Activated T-helper 1 cell treated with Interleukin-2 at 50 U/mL for 16 hours (primary cell): ENCODE measurements around the gene C5orf52.
"Not testable (repeated sequence)": the region's sequence is repeated elsewhere in the genome, so short reads cannot be mapped to it uniquely, and the experiment has no call there.

Experiments used
- DNase-seq: peaks from one replicate; pipeline ENCODE4 v3.0.0-alpha.2; 2020; ENCODE audit warnings: low read depth

Gene C5orf52

DNA sequence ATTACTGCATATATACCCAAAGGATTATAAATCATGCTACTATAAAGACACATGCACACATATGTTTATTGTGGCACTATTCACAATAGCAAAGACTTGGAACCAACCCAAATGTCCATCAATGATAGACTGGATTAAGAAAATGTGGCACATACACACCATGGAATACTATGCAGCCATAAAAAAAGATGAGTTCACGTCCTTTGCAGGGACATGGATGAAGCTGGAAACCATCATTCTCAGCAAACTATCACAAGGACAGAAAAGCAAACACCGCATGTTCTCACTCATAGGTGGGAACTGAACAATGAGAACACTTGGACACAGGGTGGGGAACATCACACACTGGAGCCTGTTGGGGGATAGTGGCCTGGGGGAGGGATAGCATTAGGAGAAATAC lies 55.3 kb downstream of the C5orf52 start:
- DNase-seq = not testable (repeated sequence)

DNA sequence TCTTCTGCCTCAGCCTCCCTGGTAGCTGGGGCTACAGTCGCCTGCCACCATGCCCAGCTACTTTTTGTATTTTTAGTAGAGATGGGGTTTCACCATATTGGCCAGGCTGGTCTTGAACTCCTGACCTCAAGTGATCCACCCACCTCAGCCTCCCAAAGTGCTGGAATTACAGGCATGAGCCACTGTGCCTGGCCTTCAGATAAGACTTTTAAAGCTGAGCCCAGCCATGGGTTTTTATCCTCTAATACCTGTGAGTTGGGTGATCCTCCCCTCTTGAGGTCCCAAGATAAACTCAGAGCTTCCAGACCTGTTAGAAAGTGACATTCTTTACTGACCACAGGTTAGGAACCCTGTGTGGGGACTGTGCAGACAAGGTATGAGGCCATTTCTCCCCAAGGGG lies 56.5 kb downstream of the C5orf52 start:
- DNase-seq = not testable (repeated sequence)
